HUDEP-2 (cell line): ENCODE data around the gene PLXNA1.

Experiments used
- DNase-seq, 76 experiments: peaks; one replicate each; lab custom pipeline; 2025; ENCODE audit not compliant: unreplicated experiment in 76 of 76; lab: John Stamatoyannopoulos, UW

The PLXNA1 gene

DNA sequence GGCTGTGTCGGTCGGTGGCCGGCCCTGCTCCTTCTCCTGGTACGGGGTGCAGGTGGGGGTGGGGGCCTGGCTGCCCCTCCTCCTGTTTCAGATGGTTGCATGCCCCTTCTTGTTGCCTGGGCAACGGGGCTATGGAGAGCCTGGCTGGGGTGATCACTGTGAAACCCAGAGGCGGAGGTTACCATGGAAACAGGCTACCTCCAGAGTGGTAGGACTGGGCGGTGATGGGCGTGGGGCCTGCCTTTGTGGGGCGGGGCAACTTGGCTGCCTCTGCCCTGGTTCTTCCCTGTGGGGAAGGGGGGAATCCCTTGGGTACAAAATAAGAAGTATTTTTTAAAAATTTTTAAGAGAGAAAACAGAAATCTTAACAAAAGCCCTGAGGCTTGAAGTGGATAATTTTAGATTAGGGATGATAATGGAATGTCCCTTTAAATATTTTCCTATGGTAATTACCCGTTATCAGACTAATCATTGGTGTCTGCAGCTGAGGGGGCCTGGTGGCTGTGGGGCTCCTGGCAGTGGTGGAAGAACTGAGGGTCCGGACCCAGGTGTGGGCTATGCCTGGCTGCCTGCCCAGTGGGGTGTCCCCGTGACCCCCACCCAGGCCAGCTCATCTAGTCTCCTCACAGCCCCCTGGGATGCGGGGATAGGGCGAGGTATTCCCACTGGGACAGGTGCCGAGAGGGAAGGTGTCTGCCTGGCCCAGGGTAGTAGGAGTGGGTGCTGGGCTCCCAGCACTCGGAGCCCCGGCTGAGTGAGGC lies 32.5 kb downstream of the PLXNA1 start:
- peak in 52 of 76 experiments; percentile 2 to 54 (median 20) for DNase-seq

GRCh38 chr3:127016043-127016343 lies 33.1 kb downstream of the PLXNA1 start:
- DNase-seq, result no peak

DNA sequence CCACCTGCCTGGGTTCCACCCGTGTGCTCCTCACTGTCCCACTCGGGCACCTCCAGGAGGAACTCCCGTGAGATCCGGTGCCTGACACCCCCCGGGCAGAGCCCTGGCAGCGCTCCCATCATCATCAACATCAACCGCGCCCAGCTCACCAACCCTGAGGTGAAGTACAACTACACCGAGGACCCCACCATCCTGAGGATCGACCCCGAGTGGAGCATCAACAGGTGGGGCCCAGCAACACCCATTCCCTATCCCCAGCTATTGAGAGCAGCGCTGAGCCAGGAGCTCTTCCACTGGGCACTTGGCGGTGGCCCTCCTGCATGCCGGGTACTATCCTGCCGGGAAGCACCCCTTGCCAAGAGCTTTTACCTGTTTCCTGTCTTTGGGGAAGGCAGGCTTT lies 33.5 kb downstream of the PLXNA1 start:
- no peak for DNase-seq

DNA sequence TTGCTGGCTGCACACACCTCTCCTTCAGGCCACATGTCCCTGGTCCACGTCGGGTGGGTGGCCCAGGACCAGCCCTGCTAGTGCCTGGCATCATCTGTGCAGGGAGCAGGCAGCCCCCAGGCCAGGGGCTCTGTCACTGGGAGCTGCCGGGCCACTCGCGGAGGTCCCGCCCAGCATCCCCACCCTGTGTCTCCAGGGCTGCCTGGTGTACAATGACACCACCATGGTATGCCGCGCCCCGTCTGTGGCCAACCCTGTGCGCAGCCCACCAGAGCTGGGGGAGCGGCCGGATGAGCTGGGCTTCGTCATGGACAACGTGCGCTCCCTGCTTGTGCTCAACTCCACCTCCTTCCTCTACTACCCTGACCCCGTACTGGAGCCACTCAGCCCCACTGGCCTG lies 34.3 kb downstream of the PLXNA1 start:
- no peak for DNase-seq

- no peak for DNase-seq
These were observed 34.9 kb downstream of the PLXNA1 start for GRCh38 chr3:127017781-127018180.

- no peak for DNase-seq
These were observed 35.5 kb downstream of the PLXNA1 start for GRCh38 chr3:127018306-127018828.

- no peak for DNase-seq
These were observed 36.5 kb downstream of the PLXNA1 start for GRCh38 chr3:127019449-127019848.

DNA sequence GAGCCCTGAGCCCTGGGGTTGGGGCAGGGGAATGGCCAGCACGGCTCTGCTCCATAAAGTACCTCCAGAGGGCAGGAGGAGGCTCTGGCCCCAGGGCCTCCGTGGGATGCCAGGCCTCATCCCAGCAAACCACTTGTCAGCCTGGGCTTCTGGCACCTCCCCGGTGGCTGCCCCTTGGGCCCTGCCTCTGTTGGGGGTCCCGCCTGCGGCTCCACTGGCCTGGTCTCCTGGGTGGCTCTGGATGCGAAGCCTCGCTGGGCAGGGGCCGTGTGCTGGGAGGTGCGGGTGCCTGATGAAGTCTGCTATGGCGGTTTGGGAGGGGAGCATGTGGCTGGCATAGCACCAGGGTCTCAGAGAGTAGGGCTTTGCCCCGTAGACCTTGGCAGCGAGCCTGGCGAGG lies 37.6 kb downstream of the PLXNA1 start:
- no peak for DNase-seq

DNA sequence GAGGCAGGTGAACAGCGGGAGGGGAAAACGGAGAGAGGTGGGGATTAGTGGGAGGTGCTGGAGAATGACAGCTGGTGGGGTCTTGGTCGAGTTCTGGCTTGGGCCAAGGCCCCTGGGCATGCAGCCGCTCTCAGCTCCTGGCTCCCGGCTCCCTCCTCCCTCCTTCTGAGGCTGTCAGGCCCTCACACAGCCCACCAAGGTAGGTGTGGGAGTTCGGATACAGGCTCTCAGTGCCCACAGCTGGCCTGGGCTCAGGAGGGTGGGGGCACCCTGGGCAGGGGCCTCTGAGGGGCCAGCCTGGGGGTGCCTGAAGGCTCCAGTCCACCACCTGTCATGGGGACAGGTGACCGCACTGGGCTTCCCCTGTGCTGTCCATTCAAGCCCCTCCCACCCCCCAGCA lies 39.9 kb downstream of the PLXNA1 start:
- no peak for DNase-seq

- no peak for DNase-seq
These were observed 42.5 kb downstream of the PLXNA1 start for GRCh38 chr3:127025456-127025855.

GRCh38 chr3:127026036-127026435 lies 43.1 kb downstream of the PLXNA1 start:
- DNase-seq, result peak in 1 of 76 experiments; percentile 6

DNA sequence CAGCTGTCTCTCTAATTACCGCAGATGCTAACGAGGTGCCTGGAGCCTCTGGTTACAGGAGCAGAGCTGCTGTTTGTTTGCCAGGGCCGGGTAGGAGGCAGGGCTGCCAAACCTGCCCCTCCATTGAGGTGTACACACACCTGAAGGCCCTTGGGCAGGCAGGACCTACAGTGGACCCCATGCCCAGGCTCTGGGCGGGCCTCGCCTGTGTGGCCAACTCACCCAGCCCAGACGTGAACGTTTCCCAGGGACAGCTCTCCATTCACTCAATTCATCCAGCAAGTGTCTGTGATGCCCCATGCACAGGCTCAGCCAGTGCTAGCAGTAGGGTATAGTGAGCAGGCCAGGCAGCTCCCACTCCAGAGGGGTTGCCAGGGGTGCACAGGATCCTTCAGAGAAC lies 43.7 kb downstream of the PLXNA1 start:
- no peak for DNase-seq

GRCh38 chr3:127027061-127027735 lies 44.3 kb downstream of the PLXNA1 start:
- no peak for DNase-seq

DNA sequence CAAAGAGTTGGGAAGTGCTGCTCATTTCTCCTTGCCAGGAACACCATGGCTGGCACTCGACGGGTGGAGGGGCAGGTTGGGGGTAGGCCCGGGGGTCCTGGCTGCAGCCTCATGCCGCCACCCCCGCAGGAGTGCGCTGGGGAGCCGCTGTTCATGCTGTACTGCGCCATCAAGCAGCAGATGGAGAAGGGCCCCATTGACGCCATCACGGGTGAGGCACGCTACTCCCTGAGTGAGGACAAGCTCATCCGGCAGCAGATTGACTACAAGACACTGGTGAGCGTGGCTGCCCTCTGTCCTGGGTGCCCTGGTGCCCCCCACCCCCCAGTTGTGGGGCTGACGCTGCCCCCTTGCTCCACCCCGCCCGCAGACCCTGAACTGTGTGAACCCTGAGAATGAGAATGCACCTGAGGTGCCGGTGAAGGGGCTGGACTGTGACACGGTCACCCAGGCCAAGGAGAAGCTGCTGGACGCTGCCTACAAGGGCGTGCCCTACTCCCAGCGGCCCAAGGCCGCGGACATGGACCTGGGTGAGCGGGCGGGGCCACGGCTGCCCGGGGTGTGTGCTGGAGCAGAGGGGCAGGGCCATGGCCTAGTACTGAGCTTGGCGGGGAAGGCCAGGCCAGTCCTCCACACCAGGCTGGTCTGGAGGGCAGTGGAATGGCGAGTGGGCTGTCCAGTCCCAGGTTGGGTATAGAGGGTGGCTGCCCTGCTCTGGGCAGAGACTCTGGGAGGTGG lies 45.1 kb downstream of the PLXNA1 start:
- no peak for DNase-seq

- DNase-seq, result no peak
These were observed 46.1 kb downstream of the PLXNA1 start for GRCh38 chr3:127028781-127029657.

DNA sequence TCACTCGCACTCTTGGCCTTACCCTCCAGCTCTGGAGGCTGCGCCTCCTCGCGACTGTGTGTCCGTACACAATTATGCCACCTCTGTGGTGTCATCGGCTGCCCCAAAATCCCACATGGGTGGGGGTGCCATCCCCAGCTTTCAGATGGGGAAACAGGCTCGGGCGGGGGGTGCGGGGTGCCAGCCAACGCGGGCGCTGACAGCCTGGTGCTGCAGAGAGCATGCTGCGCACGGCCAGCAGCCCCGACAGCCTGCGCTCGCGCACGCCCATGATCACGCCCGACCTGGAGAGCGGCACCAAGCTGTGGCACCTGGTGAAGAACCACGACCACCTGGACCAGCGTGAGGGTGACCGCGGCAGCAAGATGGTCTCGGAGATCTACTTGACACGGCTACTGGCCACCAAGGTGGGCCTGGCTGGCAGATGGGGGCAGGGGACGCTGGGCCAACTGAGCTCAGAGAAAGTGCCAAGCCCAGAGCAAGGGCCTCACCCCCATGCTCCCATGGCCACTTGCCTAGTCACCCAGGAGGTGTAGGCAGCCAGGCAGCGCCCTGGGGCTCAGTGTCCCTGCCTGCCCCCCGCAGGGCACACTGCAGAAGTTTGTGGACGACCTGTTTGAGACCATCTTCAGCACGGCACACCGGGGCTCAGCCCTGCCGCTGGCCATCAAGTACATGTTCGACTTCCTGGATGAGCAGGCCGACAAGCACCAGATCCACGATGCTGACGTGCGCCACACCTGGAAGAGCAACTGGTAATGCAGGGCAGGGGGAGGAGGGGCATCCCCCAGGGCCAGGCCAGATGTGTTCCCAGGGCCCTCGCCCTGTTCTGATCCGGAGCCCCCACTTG lies 47.0 kb downstream of the PLXNA1 start:
- no peak for DNase-seq

- no peak for DNase-seq
These were observed 47.8 kb downstream of the PLXNA1 start for GRCh38 chr3:127030508-127031412.

GRCh38 chr3:127031413-127031810 lies 48.5 kb downstream of the PLXNA1 start:
- DNase-seq, result no peak

- DNase-seq, result no peak
These were observed 48.9 kb downstream of the PLXNA1 start for GRCh38 chr3:127031845-127032244.
